Glomerular visceral epithelial cell (primary cell): Measurements from ENCODE around the gene GLT8D2.

Experiments used
- DNase-seq: peaks from one replicate; pipeline ENCODE4 v3.0.0-alpha.2; 2016; ENCODE audit errors: extremely low spot score

The GLT8D2 gene

DNA sequence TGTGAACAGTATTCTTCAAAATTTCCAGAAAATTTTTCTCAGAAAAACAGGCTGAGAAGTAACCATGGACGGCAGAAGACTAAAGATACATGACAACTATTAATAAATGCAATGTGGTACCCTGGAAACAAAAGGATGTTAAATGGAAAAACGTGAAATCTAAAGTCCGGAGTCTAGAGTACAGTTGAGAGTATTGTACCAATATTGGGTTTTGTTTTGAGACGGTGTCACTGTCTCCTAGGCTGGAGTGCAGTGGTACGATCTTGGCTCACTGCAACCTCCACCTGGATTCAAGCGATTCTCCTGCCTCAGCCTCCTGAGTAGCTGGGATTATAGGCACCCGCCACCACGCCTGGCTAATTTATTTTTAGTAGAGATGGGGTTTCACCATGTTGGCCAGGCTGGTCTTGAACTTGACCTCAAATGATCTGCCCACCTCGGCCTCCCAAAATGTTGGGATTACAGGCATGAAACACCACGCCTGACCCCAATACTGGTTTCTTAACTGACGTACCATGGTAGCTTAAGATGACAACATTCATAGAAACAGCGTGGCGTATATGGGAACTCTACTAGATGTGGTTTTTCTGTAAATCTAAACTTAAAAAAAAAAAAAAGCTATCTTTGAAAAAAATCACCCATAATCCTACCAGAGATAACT, 101.1 kb downstream of the GLT8D2 start:
- no peak for DNase-seq

GRCh38 chr12:103947871-103948555, 102.0 kb downstream of the GLT8D2 start:
- no peak for DNase-seq

- no peak for DNase-seq
Observed at GRCh38 chr12:103944964-103945363, 105.0 kb downstream of the GLT8D2 start.
